ENCODE data around the gene MRGPRD. TPM values are rescaled to one million over a fixed set of nuclear protein-coding genes. Genes with fewer than 3 reads are reported as not detected.

Gene MRGPRD
- polyA plus RNA-seq, 1 donor: 0.62 TPM

GRCh38 chr11:68968306-68969250, 12.2 kb downstream of the MRGPRD start:
- no peak for DNase-seq (ENCODE audit: low read depth)

GRCh38 chr11:68966894-68967780, 13.6 kb downstream of the MRGPRD start:
- DNase-seq (ENCODE audit: low read depth): no peak

DNA sequence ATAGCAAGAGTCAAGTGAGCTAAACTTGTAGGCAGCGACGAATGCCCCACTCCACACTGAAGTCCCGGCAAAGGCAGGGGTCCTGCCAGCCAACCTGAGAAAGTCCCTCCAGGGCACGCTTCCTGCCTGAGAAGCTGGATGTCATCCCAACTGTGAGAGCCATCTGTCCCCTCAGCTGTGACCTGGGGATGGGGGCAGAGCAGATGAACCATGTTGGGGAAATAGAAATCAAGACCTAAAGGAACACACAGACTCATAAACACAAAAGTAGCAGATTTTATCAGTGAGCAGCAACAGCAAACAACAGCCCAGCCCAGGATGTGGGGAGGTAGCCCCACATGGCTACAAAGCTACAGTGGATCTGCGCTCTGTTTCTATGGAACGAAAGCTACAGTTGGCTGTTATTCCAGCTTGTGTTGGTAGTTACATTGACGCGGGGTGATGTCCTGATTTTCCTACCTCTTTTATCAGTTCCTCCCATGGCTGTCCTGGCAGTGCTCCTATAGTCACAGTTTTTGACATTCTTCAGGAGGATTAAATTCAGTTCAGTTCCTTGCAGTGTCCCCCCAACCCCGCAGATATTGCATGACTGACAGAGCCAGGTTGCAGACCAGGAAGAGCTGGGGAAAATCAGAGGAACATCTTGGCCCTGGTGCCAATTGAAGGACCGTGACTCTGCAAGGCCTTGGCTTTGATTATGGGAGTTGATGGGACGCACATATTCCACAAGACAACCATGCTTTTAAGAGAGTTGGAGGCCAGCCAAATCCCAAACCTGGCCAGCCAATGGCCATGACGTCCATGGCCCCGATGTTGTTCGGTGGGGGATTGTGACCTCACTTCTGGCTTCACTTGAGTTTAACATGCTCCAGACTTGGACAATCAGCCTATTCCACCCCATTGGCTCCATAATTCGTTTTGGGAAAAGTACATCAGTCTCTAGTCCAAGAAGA, 14.6 kb downstream of the MRGPRD start:
- peak; percentile 78 for DNase-seq (ENCODE audit: low read depth)

GRCh38 chr11:68963779-68964178, 17.0 kb downstream of the MRGPRD start:
- no peak for DNase-seq (ENCODE audit: low read depth)

DNA sequence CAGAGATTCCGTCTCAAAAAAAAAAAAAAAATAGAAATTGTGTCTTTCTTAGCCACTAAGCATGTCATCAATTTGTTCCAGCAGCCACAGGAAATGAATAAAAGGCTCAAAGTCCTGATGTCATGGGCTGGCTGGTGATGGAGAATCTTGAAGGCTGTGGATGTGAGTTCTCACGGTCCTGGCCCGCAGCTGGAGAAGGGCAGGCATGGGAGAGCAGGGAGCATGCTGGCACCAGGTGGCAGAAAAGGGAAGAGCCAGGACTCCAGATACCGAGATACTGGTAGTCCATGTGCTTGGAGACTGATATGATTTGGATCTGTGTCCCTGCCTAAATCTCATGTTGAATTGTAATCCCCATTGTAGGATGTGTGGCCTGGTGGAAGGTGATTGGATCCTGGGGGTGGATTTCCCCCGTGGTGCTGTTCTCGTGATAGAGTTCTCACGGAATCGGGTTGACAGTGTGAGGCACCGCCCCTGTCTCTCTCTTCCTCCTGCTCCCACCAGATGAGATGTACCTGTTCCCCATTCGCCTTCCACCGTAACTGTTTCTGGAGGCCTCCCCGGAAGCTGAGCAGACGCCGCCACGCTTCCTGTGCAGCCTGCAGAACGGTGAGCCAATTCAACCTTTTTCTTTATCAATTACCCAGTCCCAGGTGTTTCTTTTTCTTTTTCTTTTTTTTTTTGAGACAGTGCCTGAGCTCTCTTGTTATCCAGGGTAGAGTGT, 18.1 kb downstream of the MRGPRD start:
- DNase-seq (ENCODE audit: low read depth): no peak

GRCh38 chr11:68961245-68961644, 19.5 kb downstream of the MRGPRD start:
- DNase-seq (ENCODE audit: low read depth): no peak

- no peak for DNase-seq (ENCODE audit: low read depth)
These were observed 20.3 kb downstream of the MRGPRD start for GRCh38 chr11:68960294-68961071.

- no peak for DNase-seq (ENCODE audit: low read depth)
These were observed 21.1 kb downstream of the MRGPRD start for GRCh38 chr11:68959465-68960293.

DNA sequence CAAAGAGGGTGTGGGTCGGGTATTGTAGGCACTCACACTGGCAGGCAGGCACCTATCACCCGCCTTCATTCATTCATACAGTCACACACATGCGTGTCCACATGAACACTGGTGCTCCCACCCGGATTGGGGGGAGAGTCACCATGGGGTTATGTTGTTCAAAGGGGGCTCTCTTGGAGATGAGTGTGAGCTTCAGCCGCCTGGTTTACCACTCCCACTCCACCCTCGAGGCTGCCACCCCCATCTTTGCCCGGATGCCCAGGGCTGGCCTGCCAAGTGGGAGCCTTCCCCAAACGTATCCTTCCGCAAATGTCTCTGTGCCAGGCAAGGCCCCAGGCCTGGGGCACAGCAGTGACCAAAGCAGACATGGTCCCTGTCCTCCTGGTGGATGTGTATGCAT, 22.6 kb downstream of the MRGPRD start:
- no peak for DNase-seq (ENCODE audit: low read depth)

DNA sequence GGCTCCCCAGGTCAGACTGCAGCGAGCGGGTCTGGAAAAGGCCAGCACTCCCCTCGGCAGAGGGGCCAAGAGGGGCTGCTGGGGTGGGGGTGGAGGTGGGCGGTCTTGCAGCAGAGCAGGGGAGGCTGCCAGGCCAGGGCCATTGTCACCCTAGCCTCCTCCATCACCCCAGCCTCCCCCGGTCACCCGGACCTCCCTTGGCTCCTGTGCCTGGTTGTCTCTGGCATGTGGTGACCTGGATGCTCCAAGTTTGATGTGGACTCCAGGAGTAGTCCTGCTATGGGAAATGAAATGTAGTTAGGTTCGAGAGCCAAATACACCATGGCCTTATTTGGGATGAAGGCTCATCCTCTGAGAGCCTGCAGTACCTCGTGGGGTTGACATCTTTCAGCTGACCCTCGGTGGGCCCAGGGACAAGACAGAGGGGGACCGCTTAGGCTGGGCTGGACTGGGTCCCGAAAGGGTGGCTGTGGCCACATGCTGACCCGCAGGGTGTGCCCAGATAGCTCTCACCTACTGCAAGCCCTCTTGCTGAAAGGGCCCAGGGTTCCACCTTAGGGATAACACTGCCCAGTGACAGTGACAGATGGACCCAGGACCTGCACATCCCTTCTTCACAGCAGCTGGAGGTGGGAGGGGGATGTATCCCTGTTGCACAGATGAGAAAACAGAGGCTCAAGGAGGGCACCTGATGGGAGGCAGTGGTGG, 24.1 kb downstream of the MRGPRD start:
- DNase-seq (ENCODE audit: low read depth): no peak

DNA sequence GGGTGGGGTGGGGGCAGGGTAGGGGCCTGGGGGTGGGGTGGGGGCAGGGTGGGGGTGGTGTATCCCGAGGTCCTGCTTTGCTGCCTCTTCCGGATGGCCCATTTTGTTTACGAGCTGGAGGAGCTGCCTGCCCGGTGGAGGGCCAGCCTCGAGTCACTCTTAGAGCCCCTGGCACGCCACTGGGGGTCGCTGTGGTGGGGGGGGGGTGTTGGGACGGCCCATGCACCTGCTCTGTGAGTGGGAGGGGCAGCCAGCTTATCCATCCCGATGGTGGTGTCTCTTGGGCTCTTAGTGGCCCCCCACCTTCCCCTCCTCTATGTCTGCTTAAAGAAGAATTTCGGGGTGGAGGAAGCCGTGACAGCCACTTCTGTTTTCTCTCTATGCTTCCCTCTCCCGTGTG, 24.6 kb downstream of the MRGPRD start:
- DNase-seq (ENCODE audit: low read depth): no peak

DNA sequence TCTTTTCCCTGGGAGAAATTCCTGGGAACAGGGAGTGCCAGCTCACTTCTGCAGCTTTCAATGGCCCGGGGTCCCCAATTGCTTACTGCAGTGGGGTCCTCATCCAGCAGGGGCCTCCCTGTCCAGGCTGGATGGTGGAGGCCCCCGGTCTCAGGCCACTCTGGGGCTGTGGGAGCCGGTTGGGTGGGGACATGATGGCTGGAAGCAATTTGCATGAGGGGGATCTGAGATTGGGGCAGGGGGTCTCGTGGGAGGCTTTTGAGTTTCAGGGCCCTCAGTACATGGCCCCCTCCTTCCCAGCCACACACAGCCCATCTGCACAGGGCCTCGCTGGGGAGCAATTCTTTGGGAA, 25.2 kb downstream of the MRGPRD start:
- no peak for DNase-seq (ENCODE audit: low read depth)

DNA sequence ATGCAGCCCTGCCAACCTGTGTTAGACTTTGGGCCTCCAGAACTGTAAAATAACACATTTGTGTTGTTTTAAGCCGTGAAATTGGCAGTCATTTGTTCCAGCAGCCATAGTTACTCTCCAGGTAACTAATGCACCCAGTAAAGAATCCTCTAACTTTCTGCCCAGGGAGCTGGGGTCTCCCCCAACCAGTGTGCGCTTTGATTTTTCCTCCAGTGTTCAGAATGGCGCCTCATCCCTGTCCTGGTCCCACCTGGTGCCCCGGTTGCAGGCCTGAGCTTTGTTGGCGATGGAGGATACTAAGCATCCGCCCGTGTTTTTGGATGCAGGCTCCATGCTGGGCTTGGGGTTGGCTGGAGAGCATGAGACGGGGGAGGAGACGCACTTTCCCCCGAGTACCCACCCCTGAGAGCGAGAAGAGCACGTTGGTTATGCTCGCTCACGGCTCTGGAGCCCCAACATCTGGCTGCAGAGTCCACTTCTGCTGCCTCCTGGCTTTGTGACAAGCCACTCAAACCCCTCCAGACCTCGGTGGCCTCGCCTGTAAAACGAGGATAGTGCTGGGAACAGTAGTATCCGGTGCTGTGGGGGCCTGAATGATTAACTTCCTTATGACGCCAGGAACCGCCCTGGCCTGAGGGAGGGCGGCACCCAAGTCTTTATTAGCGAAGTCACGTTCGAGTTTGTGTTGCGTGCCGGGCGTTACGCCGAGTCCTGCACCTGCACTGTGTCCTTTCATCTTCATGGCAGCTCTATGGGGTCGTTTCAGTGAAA, 25.8 kb downstream of the MRGPRD start:
- peak; percentile 16 for DNase-seq (ENCODE audit: low read depth)

GRCh38 chr11:68950762-68951161, 30.0 kb downstream of the MRGPRD start:
- no peak for DNase-seq (ENCODE audit: low read depth)

DNA sequence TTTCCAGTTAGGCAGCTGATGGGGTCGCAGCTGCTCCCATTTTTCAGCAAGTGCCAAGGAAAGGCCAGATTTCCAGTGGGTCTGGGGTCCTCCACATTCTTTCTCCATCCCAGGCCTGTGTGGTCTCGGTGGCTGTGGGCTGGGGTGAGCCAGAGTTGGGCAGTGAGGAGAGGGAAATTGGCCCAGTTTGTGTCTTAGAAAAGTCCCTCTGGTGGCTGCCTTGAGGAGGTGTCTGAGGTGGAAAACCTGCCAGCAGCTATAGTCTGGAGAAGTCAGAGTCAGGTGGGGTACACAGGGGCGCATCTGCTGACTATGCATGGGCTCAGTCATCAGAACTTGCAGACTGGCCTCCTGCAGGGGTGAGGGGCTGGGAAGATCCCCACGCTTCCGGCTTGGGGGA, 30.5 kb downstream of the MRGPRD start:
- DNase-seq (ENCODE audit: low read depth): no peak

DNA sequence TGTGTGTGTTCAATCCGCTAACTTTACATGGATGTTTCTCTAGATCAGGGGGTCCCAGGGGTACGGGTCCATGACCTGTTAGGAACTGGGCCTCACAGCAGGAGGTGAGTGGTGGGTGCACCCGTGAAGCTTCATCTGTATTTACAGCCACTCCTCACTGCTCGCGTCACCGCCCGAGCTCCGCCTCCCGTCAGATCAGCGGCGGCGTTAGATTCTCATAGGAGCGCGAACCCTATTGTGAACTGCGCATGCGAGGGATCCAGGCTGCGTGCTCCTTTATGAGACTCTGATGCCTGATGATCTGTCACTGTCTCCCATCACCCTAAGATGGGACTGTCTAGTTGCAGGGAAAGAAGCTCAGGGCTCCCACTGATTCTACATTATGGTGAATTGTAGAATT, 31.9 kb downstream of the MRGPRD start:
- DNase-seq (ENCODE audit: low read depth): no peak

- no peak for DNase-seq (ENCODE audit: low read depth)
These were observed 32.3 kb downstream of the MRGPRD start for GRCh38 chr11:68948496-68948895.

DNA sequence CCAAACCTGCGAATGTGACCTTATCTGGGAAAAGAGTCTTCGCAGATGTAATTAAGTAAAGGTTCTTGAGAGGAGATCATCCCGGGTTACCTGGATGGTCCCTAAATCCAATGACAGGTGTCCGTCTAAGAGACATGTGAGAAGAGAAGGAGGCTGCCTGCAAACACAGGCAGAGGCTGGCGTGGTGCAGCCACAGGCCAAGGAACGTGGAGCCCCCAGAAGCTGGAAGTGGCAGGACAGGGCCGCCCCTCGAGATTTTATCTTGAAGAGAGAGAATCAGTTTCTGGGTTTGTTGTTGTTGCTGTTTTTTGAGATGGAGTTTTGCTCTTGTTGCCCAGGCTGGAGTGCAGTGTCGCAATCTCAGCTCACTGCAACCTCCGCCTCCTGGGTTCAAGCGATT, 33.6 kb downstream of the MRGPRD start:
- DNase-seq (ENCODE audit: low read depth): no peak
